Endothelial cell of hepatic sinusoid (primary cell): Measurements from ENCODE around the gene SNRPE.
"Not testable (repeated sequence)": the region's sequence is repeated elsewhere in the genome, so short reads cannot be mapped to it uniquely, and the experiment has no call there.

Experiments used
- in situ Hi-C: cut with HindIII; loops from 2 replicates; pipeline ENCODE4 v1.10.0; 2017; ENCODE audit warnings: low sequenced_read_pairs

Gene SNRPE

DNA sequence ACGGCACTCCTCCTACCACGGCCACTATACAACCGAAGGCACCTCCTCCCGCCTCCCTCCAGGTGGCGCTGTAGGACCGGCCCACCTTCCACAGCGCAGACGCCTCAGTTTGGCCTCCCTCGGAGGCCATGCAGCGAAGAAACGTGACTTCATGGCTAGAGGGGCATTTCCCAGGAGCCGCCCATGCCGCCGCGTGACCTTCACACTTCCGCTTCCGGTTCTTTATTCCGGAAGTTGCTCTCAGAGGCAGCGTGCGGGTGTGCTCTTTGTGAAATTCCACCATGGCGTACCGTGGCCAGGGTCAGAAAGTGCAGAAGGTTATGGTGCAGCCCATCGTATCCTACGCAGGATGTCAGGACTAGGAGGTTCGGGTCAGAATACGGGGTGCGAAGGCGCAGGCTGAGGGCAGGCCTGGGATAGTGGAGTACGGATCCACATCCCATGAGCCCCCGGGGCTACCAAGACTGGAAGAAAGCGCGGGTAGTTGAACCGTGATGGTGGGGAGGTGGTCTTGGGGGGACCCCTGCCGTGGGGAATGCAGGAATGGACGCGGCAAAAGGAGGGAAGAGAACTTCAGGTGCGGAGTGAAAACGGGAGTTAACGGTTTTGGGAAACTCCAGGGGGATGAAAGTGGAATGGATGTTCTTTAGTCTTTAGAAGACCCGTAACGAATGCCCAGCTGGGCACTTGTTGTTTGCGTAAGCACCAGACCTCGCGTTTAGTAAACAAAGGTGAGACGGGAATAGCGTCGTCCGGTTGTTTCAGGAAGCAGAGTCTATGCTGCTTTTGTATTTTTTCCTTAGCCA is at the start of gene SNRPE:
Gene SNRPE (plus strand): TSS at position 221 of the 806 bp plus-strand sequence. CDS start 61 bp downstream, at position 282.
- in situ Hi-C loops = loop anchor here (25.0 kb wide), 1 partner anchor 501 kb away; the partner anchor contains the start of gene PLEKHA6

DNA sequence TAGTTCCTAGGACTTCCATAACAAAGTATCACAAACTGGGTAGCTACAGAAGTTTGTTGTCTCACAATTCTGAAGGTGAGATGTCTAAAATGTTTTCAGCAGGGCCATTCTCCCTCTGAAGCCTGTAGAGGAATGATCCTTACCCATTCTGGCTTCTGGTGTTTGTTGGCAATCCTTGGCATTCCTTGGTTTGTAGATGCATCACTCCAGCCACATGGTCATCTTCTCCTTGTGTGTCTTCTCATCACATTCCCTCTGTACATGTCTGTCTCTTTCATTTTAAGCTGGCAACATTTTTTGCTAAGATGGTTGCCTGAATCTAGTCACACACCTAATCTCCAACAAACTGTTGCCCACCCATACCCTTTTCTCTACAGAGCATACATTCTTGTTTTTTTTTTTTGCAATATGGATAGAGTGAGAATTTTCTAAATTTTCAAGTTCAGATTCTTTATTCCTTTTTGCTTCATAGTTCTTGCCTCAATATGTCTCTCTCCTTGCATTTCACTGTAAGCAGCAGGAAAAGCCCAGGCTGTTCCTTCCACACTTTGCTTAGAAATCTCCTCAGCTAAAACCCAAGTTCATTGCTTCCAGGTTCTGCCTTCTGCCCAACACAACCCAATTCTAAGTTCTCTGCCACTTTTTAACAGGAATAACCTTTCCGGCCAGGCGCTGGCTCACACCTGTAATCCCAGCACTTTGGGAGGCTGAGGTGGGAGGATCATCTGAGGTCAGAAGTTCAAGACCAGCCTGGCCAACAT is 47.6 kb upstream of the SNRPE start:
- in situ Hi-C loops = no loop called here

DNA sequence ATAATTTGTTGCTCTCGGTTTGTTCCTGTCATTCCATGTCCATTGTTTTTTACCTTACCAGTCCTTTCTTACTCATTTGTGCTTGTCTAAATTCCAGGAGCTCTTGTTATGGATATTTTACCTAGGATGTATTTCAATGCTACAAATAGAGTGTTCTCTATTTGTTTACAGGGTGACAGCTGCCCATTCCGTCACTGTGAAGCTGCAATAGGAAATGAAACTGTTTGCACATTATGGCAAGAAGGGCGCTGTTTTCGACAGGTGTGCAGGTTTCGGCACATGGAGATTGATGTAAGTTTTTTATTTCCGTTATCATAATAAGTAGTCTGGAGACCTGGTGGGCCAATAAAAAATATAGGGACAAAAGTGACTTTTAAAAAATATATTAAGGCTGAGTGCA is 43.0 kb upstream of the SNRPE start:
- in situ Hi-C loops = no loop called here

DNA sequence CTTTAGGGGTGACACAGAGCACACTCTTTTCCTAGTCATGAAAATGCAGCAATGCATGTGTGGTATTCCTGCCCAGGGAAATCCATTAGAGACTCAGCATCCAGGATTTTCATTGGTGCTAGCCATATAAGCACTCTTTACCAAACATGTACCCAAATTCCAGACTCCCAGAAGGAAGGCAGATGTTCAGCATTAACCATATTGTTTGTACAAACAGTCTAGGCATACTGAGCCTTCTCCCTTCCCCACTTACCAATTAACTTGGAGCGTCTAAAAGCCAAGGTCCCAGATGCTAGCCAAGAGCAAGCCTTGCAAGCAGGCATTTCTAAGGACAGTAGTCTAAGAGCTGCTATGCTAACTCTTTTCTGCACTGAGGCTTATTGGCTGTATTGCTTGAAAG is 38.1 kb upstream of the SNRPE start:
- in situ Hi-C loops = no loop called here

- in situ Hi-C loops = no loop called here
Measured at GRCh38 chr1:203826175-203826574, 35.2 kb upstream of the SNRPE start.

GRCh38 chr1:203828002-203828401 is 33.4 kb upstream of the SNRPE start:
- in situ Hi-C loops = no loop called here

DNA sequence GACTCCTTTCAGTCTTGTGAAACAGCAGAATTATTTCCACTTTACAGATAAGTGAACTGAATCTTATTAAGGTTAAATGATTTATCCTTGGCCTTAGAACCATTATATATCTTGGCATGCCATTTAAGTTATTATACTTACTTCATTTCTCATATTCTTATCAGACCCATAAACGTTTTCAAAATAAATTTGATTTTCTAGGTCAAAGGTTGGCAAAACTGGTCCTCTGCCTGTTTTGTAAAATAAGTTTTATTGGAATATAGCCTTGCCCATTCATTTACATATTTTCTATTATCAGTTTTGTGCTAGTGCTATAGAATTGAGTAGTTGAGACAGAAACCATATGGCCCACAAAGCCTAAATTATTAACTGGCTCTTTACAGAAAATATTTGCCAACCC is 32.9 kb upstream of the SNRPE start:
- in situ Hi-C loops = no loop called here

GRCh38 chr1:203829247-203829646 is 32.2 kb upstream of the SNRPE start:
- in situ Hi-C loops = not testable (repeated sequence)

- in situ Hi-C loops = no loop called here
Measured at GRCh38 chr1:203835476-203835875, 25.9 kb upstream of the SNRPE start.

GRCh38 chr1:203839081-203839480 is 22.3 kb upstream of the SNRPE start:
- in situ Hi-C loops = no loop called here

GRCh38 chr1:203840208-203840808 is 21.1 kb upstream of the SNRPE start:
- in situ Hi-C loops = no loop called here

GRCh38 chr1:203842559-203842876 is 18.9 kb upstream of the SNRPE start:
- in situ Hi-C loops = no loop called here

DNA sequence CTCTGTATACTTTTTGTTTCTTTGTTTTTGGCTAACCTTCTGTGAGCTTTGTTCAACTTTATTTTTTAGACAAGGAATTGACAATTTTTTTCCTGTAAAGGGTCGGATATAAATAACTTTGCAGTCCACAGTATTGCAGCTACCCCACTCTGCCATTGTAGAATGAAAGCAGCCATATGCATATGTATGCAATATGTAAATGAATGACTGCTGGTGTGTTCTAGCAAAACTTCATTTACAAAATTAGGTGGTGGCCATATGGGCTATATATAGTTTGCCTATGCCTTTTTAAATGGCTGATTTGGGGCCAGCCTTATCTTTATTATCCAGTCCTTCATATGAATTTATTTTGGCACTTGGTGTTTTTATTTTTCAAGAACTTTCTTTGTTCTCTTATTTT is 18.0 kb upstream of the SNRPE start:
- in situ Hi-C loops = no loop called here

- in situ Hi-C loops = loop anchor here (25.0 kb wide), 1 partner anchor 509 kb away; the partner anchor contains the start of gene PLEKHA6
Measured at GRCh38 chr1:203853112-203853511, 8.3 kb upstream of the SNRPE start.

GRCh38 chr1:203858055-203858454 is 3.3 kb upstream of the SNRPE start:
- in situ Hi-C loops = loop anchor here (25.0 kb wide), 1 partner anchor 504 kb away; the partner anchor contains the start of gene PLEKHA6

GRCh38 chr1:203858975-203859374 is 2.4 kb upstream of the SNRPE start:
- in situ Hi-C loops = loop anchor here (25.0 kb wide), 1 partner anchor 503 kb away; the partner anchor contains the start of gene PLEKHA6

GRCh38 chr1:203860396-203861025 is 888 bp upstream of the SNRPE start:
- in situ Hi-C loops = loop anchor here (25.0 kb wide), 1 partner anchor 502 kb away; the partner anchor contains the start of gene PLEKHA6

- in situ Hi-C loops = loop anchor here (25.0 kb wide), 1 partner anchor 494 kb away; the partner anchor contains the start of gene PLEKHA6
Measured at GRCh38 chr1:203867802-203868201, 6.4 kb downstream of the SNRPE start.

- in situ Hi-C loops = loop anchor here (5.0 to 25.0 kb wide), 2 partner anchors 242 to 492 kb away; partner anchors contain the start of gene PLEKHA6
Measured at GRCh38 chr1:203870245-203870644, 8.8 kb downstream of the SNRPE start.

DNA sequence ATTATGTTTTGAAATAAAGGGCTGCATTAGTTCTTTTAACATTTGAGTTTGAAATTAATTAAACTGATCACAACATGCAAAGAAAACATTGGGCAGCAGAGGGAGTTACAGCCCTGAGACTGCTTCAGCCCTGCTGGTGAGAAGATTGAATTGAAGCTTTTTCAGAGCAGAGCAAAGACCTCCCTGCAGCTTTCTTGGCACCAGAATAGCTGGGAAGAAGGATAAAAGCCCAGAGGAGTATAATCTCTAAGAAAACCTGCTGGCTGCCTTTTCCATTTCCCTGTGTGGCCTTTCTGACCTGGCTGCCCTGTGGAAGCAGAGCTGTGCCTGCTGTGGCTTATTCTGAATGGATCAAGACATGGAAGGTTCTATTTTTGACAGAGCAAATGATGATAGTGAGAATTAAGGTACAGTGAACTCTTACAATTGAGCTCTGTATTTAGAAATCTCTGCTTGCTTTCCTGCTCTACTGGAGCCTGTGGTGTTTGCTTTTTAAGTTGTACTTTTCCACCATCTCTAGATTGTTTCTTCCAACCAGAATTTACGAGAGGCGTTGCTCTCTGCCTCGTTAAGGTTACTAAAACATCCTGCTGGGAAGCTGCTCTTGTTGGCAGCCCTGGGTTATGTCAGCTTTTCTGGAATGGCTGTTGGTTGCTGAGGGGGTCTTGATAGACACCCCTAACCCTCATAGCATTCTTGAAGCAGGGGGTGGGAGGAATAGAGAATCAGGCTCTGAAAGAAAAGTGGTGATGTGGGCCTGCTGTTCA is 9.9 kb downstream of the SNRPE start:
- in situ Hi-C loops = loop anchor here (5.0 to 25.0 kb wide), 2 partner anchors 241 to 491 kb away; partner anchors contain the start of gene PLEKHA6
